ENCODE data around the gene FLT4.
"Not testable (repeated sequence)": the region's sequence is repeated elsewhere in the genome, so short reads cannot be mapped to it uniquely, and the experiment has no call there.

Gene FLT4

DNA sequence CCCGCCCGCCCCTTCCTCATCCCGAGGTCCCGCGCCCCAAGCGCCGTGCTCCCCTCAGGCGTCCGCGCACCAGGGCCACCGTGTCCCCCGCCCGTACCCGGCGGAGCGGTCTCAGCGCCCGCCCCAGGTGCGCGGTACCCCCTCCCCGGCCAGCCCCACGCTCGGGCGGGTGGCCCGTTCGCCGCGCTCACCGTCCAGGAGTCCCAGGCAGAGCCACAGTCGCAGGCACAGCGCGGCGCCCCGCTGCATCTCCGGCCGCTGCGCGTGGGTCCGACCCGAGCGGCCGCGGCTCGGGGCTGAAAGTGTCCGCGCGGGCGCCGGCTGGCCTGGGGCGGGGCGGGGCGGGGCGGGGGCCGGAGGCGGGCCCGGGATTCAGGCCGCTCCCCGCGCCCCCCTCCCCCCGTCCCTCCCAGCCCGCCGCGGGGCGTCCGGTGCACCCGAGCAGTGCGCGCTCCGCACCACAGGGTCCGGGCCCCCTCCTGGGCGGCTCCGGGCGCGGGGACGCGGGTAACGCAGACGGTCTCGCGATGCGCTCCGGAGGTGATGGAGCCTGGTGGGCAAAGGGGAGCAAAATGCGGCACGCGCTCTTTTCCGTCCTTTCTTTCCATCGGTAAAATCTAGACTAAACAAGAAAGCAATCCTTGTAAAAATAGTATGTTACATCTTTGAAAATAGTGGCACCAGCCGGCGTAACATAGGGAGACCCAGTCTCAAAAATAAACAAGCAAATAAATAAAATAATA is at the start of gene FLT4:
Gene FLT4, minus strand, starts transcription at position 304 of the 743 bp plus-strand sequence. Its CDS starts 55 bp downstream, at position 249.
- no peak for DNase-seq (ENCODE audit: low read depth, low spot score)

GRCh38 chr5:180699042-180699441 is 49.6 kb upstream of the FLT4 start:
- no peak for DNase-seq (ENCODE audit: low read depth, low spot score)

GRCh38 chr5:180696116-180696515 is 46.7 kb upstream of the FLT4 start:
- no peak for DNase-seq (ENCODE audit: low read depth, low spot score)

DNA sequence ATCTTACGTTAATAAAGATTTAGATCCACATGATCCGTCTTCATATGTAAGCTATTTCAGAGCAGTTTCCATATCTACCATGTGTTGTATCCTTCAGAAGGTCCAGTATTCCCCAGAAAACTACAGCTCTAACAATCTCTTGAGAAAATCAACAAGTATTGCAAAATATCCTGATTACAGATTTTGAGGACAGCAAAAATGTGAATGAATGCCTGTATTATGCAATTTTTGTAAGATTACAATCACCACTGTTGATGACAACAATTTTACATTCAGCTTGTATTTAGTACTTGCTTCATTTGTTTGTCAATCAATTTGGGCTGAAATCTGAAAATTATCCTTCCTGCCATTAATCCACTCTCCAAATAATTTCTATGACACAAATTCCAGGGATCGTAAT is 43.0 kb upstream of the FLT4 start:
- no peak for DNase-seq (ENCODE audit: low read depth, low spot score)

DNA sequence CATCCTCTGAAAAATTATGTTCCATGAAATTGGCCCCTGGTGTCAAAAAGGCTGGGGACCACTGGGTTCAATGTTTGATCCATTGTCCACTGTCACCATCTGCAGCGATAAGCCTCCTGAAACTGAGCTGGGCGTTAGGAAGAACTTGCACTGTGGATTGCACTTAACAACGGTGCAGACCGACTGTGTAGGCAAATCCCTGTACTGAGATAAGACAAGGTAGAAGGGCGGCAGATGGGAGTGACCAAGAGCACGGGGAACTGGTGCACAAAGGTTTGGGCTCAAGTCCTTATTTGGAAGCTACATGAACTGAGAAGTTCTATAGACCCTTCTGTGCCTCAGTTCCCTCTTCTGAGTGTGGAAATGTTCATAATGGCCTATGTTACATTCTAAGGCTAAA is 41.6 kb upstream of the FLT4 start:
- no peak for DNase-seq (ENCODE audit: low read depth, low spot score)

GRCh38 chr5:180690562-180690961 is 41.2 kb upstream of the FLT4 start:
- no peak for DNase-seq (ENCODE audit: low read depth, low spot score)

GRCh38 chr5:180689775-180690174 is 40.4 kb upstream of the FLT4 start:
- DNase-seq (ENCODE audit: low read depth, low spot score): no peak

GRCh38 chr5:180689071-180689694 is 39.8 kb upstream of the FLT4 start:
- DNase-seq (ENCODE audit: low read depth, low spot score): no peak

DNA sequence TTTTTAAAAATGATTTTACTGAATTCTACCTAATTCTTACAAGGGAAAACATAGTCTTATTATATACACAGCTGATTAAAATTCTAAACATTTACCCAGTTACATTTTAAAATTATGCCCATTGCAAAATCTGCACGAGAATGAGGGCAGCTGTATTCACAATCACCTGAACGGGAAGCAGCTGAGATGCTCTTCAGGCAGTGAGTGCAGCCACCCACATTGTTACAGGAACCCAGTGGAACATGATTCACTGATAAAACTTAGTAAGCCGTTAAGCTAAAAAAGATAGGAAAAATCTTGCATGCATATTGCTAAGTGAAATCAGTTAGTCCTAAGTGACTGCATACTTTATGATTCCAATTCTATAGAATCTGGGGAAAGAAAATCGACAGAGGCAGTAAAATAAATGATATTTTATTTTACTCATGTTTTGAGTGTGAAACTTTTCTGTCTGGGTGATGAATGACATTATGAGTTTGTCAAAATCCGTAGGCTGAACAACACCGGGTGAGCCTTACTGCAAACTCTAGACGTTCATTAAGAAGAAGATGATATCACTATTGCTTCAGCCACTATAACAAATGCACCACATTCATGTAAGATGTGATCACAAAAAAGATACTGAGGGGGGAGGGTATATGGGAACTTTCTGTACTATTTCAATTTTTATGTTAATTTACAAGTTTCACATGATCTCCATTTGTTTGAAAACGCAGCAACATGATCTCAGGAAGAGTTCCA is 39.1 kb upstream of the FLT4 start:
- DNase-seq (ENCODE audit: low read depth, low spot score): no peak

GRCh38 chr5:180686799-180687198 is 37.4 kb upstream of the FLT4 start:
- not testable (repeated sequence) for DNase-seq (ENCODE audit: low read depth, low spot score)

DNA sequence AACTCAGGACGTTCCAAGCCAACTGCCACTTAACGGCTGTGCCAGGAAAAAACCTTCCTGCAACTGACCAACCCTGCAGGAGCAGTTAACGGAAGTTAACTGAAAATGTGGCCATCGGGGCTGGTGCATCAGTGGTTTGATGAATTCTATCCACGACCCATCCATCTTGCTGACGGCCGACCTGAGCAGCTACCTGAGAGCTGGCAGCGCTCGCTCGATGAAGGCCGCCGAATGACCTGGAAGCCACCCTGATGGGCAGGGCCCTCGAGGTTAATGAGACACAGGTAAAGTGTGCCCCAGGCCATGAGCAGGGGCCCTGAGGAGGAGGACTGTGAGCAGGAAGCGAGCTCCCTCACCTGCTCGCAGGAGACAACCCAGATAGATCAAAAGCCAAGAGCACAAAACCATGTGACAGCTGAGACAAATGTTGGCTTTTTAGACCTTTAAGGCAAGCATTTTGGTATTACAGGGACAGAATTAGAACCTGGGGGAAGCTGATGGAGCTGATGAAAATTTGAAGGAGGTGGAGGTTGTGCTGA is 35.3 kb upstream of the FLT4 start:
- no peak for DNase-seq (ENCODE audit: low read depth, low spot score)

DNA sequence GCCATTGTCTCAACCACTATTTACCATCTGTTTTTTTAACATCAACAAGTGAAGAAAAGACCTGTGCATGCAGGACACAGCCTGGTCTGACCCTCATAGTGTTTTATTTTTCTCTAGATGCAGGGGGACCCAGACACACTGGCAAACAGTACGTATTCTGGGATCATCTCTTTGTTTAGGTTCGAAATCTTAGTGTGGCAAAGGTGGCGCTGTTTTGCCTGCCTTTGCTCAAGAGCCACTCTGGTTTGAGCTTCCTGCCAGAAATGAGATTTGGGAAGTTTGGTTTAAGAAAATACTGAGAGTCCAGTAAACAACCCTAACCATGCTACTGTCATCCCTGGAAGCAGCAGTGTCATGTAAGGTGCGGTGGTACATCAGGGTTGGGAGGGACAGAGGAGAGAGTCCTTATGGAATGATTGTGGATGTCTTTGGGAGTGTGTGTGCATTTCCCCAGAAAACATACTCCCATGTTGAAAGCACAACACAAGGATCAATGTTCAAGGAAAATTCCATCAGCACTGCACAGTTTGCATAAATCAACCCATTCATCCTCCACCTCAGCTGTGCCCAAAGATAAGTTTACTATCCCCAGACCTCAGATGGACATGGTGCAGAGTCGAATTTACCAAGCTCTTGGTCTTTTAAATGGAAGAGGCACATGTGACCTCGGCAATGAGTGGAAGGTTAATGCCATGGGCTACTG is 34.0 kb upstream of the FLT4 start:
- no peak for DNase-seq (ENCODE audit: low read depth, low spot score)

DNA sequence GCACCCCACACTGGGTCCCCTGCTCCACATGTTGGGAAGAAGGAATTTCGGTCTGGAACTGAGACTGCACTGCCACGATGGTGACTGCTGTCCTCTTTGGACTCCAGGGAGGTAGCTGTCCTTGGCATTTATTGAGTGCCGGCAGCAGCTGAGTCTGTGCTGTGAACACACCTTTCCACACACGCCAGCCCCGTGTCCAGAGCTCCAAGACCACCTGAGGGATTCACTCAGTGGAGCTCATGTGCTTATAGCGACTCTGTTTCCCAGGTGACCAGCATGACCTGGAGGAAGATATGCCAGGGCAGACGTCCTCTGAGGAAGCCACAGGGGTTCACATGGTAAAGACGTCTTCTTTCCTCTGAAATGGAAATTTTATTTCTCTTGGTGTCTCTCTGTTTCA is 33.2 kb upstream of the FLT4 start:
- DNase-seq (ENCODE audit: low read depth, low spot score): no peak

DNA sequence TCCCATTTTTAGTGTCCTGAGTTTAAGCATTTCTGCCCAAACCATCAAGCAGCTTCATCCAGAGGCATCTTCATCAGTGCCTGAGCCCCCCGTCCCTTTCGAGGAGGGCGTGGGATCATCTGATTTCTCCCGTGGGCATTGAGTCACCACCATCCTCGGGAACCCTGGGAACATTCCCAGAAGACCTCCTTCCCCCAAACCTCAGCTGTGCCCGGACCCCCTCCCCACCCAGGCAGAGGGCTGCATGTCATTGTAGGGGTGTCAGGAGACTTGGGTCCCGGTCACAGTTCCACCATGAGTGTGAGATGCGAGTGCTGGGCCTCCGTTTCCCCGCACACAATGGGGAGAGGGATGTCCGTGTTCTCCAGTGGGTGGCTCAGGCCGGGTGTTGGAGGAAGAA is 32.6 kb upstream of the FLT4 start:
- not testable (repeated sequence) for DNase-seq (ENCODE audit: low read depth, low spot score)

DNA sequence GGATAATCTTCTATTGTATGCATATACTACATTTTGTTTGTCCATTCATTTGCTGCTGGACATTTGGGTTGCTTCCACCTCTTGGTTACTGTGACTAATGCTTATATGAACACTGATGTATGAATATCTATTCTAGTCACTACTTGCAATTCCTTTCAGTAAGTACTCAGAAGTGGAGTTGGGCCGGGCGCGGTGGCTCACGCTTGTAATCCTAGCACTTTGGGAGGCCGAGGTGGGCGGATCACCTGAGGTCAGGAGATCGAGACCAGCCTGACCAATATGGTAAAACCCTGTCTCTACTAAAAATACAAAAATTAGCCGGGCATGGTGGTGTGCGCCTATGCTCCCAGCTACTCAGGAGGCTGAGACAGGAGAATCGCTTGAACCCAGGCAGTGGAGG is 28.9 kb upstream of the FLT4 start:
- not testable (repeated sequence) for DNase-seq (ENCODE audit: low read depth, low spot score)

GRCh38 chr5:180675036-180675635 is 25.7 kb upstream of the FLT4 start:
- no peak for DNase-seq (ENCODE audit: low read depth, low spot score)

DNA sequence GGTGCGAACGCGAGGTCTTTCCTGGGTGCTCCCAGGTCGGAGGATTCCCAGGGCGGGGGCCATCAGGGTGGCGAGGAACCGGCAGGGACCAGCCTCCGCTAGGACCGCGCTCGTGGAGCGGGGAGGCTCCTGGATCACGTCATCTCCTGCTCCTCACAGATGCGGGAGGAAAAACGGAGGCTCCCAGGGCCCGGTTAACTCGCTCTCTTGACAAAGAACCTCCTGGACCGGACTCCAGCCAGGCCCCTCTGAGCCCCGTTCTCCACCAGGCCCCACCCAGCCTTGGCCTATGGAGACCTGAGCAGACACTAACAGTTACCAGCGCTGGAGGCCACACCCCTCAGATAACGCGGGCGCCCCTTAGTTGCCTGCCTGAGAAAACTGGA is 24.7 kb upstream of the FLT4 start:
- DNase-seq (ENCODE audit: low read depth, low spot score): not testable (repeated sequence)

- DNase-seq (ENCODE audit: low read depth, low spot score): no peak
These were observed 24.1 kb upstream of the FLT4 start for GRCh38 chr5:180673371-180674089.

DNA sequence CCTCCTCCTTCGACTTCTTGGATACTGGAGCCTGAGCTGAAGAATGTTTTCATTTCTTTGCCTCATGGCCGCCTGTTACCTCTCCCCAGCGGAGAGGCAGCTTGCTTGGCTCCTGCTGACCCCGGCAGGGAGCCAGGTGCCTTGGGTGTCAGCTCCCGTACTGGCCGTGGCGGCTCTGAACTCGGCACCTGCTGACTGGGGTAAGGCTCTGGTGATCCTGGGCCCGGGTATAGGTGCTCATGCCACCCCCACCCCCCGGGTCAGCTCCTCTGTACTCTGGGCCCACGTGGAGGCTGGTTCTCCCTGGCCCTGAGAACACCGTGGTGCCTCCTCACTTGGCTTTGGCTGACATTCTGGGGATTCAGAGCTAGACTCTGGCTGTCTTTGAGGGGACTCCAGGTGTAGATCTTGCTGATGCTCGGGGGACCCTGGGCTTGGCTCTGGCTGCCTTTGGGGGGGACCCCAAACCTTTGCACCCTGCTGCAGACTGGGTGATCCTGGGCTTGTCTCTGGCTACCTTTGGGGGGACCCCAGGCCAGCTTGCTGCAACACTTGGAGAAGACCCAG is 22.6 kb upstream of the FLT4 start:
- DNase-seq (ENCODE audit: low read depth, low spot score): not testable (repeated sequence)

DNA sequence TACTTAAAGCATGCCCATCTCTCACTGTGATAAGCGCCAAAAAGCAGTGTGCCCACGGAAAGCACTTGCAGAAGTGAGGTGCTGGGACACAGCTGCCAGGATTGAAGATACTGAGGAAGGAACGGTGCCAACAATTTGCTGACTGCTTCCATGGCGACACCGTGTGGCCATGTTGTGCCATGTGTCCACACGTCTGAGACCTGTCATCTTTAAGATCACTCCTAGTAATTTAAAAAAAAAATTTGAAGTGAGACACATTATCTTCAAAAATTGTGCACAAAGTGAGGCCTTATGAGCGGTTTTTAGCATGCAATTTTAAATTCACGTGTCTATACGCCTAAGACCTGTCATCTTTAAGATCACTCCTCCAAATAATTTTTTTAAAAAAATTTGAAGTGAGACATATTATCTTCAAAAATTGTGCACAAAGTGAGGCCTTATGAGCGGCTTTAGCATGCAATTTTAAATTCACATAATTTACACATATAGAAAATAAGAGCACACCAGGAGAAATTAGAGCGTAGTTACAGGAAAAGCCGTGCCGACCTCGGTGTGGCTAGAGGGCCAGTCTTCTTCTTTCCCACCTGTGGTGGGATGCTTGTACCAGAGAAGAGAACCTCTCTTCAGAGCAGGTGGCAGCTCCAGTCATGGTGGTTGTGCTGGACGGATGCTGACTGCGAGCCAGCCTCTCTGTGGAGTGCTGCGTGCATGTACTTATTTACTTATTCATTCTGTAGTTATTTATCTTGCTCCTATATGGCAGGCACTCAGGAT is 21.4 kb upstream of the FLT4 start:
- no peak for DNase-seq (ENCODE audit: low read depth, low spot score)
